Endothelial cell (in vitro differentiated cells): ENCODE data around the gene NOS1AP. TPM values are rescaled to one million over a fixed set of nuclear protein-coding genes. Genes with fewer than 3 reads are reported as not detected.

Experiments used
- DNase-seq: peaks from one replicate; pipeline ENCODE4 v3.0.0; 2021; ENCODE audit warnings: low spot score
- H3K27ac Mint-ChIP-seq: one replicate; pipeline ENCODE4 v1.8.0; 2021; ENCODE audit warnings: mixed read lengths, inconsistent platforms; ENCODE audit not compliant: unreplicated experiment
- H3K27me3 Mint-ChIP-seq: one replicate; pipeline ENCODE4 v1.8.0; 2021; ENCODE audit warnings: mild to moderate bottlenecking, moderate library complexity, mixed read lengths, inconsistent platforms; ENCODE audit not compliant: unreplicated experiment
- H3K36me3 Mint-ChIP-seq: one replicate; pipeline ENCODE4 v1.8.0; 2021; ENCODE audit warnings: mild to moderate bottlenecking, low read depth, mixed read lengths, inconsistent platforms; ENCODE audit not compliant: unreplicated experiment
- H3K4me1 Mint-ChIP-seq: one replicate; pipeline ENCODE4 v1.8.0; 2021; ENCODE audit warnings: mild to moderate bottlenecking, mixed read lengths, inconsistent platforms; ENCODE audit not compliant: unreplicated experiment
- H3K4me3 Mint-ChIP-seq: one replicate; pipeline ENCODE4 v1.8.0; 2021; ENCODE audit warnings: mild to moderate bottlenecking, mixed read lengths, inconsistent platforms; ENCODE audit not compliant: unreplicated experiment
- H3K9me3 Mint-ChIP-seq: one replicate; pipeline ENCODE4 v1.8.0; 2021; ENCODE audit warnings: mixed read lengths, inconsistent platforms; ENCODE audit not compliant: unreplicated experiment
- total RNA-seq: library from RNA; stranded (reverse); fragmentation: NEBNext Ultra II Directional; extraction: Animal tissue kit (Norgen Biotek cat#: 25700); gene quantifications from one replicate; pipeline ENCODE4 v1.2.1, GENCODE V29; 2021; ENCODE audit not compliant: unreplicated experiment
- TF ChIP-seq, protein P1 (sequence below): fragments of 200-600 bp; sonication (generic); IDR thresholded peaks from one replicate; pipeline ENCODE4 v1.5.0; 2021; ENCODE audit warnings: antibody characterized with exemption; ENCODE audit not compliant: unreplicated experiment

NOS1AP gene
- total RNA-seq, 1 donor from 2014 or later = 19.8 TPM

DNA sequence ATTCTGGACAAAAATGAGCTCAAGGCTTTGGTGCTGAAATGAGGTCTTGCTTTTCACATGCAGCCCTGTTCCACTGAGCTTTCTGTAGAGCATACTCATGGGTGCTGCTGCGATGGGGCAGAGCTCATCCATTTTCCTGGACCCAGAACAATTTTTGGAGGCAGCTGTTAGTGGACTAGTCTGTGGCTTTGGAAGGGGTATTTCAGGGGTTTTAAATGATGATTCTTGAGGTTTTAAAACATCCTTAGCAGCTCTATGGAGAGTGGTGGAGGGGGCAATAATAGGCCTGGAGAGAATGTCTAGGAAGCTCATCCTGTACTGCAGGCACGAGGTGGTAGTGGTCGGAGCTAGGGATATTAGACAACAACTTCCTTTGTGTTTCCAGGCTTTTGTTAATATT lies 16.5 kb downstream of the NOS1AP start:
- DNase-seq = no peak
- H3K4me3 Mint-ChIP-seq = no peak overlapping the region
- H3K27me3 Mint-ChIP-seq = no peaks in the 10 kb centered on the region
- H3K9me3 Mint-ChIP-seq = no peaks in the 10 kb centered on the region
- peaks cover 9% of the 10 kb centered on the region for H3K36me3 Mint-ChIP-seq
- TF ChIP-seq, protein P1, sequence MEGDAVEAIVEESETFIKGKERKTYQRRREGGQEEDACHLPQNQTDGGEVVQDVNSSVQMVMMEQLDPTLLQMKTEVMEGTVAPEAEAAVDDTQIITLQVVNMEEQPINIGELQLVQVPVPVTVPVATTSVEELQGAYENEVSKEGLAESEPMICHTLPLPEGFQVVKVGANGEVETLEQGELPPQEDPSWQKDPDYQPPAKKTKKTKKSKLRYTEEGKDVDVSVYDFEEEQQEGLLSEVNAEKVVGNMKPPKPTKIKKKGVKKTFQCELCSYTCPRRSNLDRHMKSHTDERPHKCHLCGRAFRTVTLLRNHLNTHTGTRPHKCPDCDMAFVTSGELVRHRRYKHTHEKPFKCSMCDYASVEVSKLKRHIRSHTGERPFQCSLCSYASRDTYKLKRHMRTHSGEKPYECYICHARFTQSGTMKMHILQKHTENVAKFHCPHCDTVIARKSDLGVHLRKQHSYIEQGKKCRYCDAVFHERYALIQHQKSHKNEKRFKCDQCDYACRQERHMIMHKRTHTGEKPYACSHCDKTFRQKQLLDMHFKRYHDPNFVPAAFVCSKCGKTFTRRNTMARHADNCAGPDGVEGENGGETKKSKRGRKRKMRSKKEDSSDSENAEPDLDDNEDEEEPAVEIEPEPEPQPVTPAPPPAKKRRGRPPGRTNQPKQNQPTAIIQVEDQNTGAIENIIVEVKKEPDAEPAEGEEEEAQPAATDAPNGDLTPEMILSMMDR = no peak
- no peak overlapping the region for H3K27ac Mint-ChIP-seq
- H3K4me1 Mint-ChIP-seq = peaks cover 19% of the 10 kb centered on the region

DNA sequence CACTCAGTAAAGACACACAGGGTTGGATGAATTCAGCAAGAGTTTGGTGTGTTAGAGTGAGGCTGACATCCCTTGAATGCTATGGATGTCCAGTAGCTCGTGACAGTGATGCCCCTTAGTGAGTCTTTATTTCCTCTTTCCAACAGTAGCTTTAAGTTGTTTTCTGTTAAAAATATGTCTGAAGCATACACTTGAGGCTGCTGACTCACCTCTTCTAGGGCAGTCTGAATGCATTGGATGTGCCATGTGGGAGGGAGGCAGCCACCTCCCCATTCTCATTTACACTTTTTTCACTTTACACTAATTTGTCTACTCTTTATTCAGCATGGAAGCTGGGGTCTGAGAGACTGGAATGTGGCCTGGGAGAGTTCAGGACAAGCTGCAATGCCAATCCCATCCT lies 17.6 kb downstream of the NOS1AP start:
- Mint-ChIP-seq H3K9me3 (no peaks in the 10 kb centered on the region), H3K4me3 (no peak overlapping the region), H3K4me1 (peaks cover 26% of the 10 kb centered on the region), H3K27ac (no peak overlapping the region), H3K36me3 (peaks cover 9% of the 10 kb centered on the region), H3K27me3 (no peaks in the 10 kb centered on the region)
- no peak for DNase-seq
- TF ChIP-seq, protein P1 = no peak

DNA sequence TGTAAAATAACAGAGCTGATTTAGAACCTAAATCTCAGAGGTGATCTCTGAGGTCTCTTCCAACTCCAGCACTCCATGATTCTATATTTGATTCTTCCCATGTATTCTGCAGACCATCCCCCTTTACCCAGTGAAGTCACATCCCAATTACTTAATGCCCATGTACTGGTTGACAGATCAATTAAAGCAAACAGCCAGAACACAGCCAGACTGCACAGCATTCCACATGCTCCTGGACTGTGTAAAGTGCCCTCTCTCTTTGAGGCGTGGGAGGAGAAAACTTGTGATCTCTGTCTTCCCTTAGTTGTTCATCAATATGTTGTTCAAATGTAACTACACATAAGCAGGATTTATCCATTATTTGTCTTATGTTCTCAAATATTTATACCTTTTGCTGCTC lies 18.1 kb downstream of the NOS1AP start:
- no peaks in the 10 kb centered on the region for H3K9me3 Mint-ChIP-seq
- H3K36me3 Mint-ChIP-seq = peaks cover 9% of the 10 kb centered on the region
- no peak overlapping the region for H3K27ac Mint-ChIP-seq
- H3K27me3 Mint-ChIP-seq = no peaks in the 10 kb centered on the region
- peaks cover 27% of the 10 kb centered on the region for H3K4me1 Mint-ChIP-seq
- no peak for DNase-seq
- TF ChIP-seq, protein P1 = no peak
- H3K4me3 Mint-ChIP-seq = no peak overlapping the region

DNA sequence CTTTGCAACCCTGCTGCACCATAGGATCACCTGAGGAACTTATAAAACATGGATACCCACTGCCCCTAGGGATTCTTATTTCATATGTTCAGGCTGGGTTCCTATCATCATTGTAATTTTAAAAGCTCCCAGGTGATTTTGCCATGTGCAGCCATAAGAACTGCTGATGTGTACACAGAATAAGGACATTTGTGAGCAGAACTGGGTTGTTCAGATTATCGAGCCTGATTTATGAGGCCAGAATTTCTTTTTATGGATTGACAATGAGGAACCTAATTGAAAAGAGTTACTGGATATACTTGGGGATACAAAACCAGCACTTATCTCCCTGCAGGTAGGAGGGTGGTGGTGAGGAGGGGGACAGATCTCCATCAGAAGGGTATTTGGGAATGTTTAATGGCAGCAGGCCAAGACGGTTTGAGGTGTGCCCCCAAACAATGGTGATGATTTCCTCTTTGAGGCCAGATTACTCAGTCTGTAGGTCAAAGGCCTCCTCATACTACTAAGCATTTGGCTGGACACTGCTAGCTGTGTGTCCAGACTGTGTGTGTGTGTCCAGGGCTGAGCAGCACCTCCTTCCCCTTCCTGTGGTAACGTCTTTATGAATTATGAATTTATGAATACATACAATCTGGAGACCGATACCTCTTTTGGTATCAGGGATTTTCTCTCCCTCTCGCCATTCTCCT lies 18.9 kb downstream of the NOS1AP start:
- DNase-seq = no peak

DNA sequence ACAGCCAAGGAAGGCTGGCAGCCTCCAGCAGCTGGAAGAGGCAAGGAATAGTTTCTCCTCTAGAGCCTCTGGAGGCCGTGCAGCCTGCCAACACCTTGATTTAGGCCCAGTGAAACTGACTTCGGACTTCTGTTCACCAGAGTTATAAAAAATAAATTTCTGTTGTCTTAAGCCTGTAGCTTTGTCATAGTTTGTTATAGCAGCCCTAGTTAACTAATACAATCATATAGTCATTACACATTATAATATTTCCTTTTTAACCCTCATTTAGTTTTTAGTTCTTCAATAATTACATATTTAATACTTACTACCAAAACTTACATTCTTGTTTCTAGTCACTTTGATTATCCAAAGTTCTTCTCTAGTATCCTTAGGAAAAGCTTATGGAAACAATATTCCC lies 20.3 kb downstream of the NOS1AP start:
- no peaks in the 10 kb centered on the region for H3K9me3 Mint-ChIP-seq
- no peak overlapping the region for H3K4me3 Mint-ChIP-seq
- TF ChIP-seq, protein P1 = no peak
- H3K27me3 Mint-ChIP-seq = no peaks in the 10 kb centered on the region
- H3K4me1 Mint-ChIP-seq = peaks cover 32% of the 10 kb centered on the region
- no peak overlapping the region for H3K27ac Mint-ChIP-seq
- H3K36me3 Mint-ChIP-seq = peaks cover 4% of the 10 kb centered on the region
- DNase-seq = no peak

More for the DNA sequence above, 18.9 kb downstream of the NOS1AP start:
- no peaks in the 10 kb centered on the region for H3K27me3 Mint-ChIP-seq
- H3K4me3 Mint-ChIP-seq = no peak overlapping the region
- TF ChIP-seq, protein P1 = no peak
- H3K36me3 Mint-ChIP-seq = peaks cover 9% of the 10 kb centered on the region
- no peaks in the 10 kb centered on the region for H3K9me3 Mint-ChIP-seq
- H3K4me1 Mint-ChIP-seq = peaks cover 27% of the 10 kb centered on the region
- H3K27ac Mint-ChIP-seq = no peak overlapping the region
